H1 (cell line): ENCODE measurements around the gene SESN1. TPM values are rescaled to one million over a fixed set of nuclear protein-coding genes. Genes with fewer than 3 reads are reported as not detected.

Source experiments
- ATF3 ChIP-seq: IDR thresholded peaks from 2 replicates; pipeline ENCODE4 v1.6.1; 2011; ENCODE audit warnings: low read depth, mild to moderate bottlenecking, low read length; ENCODE audit not compliant: insufficient read depth
- BACH1 ChIP-seq: IDR thresholded peaks from 2 replicates; pipeline ENCODE4 v1.6.1; 2012; ENCODE audit warnings: low read length, improper control_type of control experiment
- CEBPB ChIP-seq: IDR thresholded peaks from 2 replicates; pipeline ENCODE4 v1.6.1; 2012; ENCODE audit warnings: low read depth, low read length
- CHD1 ChIP-seq: IDR thresholded peaks from 2 replicates; pipeline ENCODE4 v1.6.1; 2012; ENCODE audit warnings: low read depth, low read length, improper control_type of control experiment
- CHD7 ChIP-seq: fragments of 300-600 bp; sonication (generic); IDR thresholded peaks from 2 replicates; pipeline ENCODE4 v1.7.1; 2012; ENCODE audit warnings: low read length, moderate library complexity, mild to moderate bottlenecking, inconsistent platforms; ENCODE audit not compliant: insufficient replicate concordance
- HDAC6 ChIP-seq: IDR thresholded peaks from one replicate; pipeline ENCODE4 v1.7.1; 2012; ENCODE audit warnings: low read depth, mild to moderate bottlenecking, inconsistent platforms, low read length, moderate library complexity
- JUND ChIP-seq: IDR thresholded peaks from 2 replicates; pipeline ENCODE4 v1.6.1; 2011; ENCODE audit warnings: mild to moderate bottlenecking, improper control_type of control experiment, low read length
- POLR2A ChIP-seq, 2 experiments: IDR thresholded peaks; 1 replicate in 1 of 2; 2 replicates in 1 of 2; pipeline ENCODE4 v1.6.1; 2011; ENCODE audit warnings: low read depth in 2 of 2, low read length in 2 of 2, mild to moderate bottlenecking in 2 of 2; ENCODE audit errors: control extremely low read depth in 1 of 2
- POU5F1 ChIP-seq: IDR thresholded peaks from 2 replicates; pipeline ENCODE4 v1.6.1; 2011; ENCODE audit warnings: low read depth, mild to moderate bottlenecking, low read length, moderate library complexity
- SP1 ChIP-seq: IDR thresholded peaks from 2 replicates; pipeline ENCODE4 v1.6.1; 2011; ENCODE audit warnings: low read depth, low read length
- polyA plus RNA-seq, 7 experiments: library from polyadenylated mRNA; depleted of rRNA in 3 of 7; stranded (reverse) in 5 of 7; unstranded in 2 of 7; fragments of >200 nt in 5 of 7; fragments of 200-250 nt in 2 of 7; gene quantifications; 1 replicate in 5 of 7; 2 replicates in 1 of 7; 4 replicates in 1 of 7; pipeline versions ENCODE4 v1.2.1 to v1.2.3, GENCODE V29; 2011 to 2013; ENCODE audit warnings: missing spikeins in 2 of 7, mixed read lengths in 2 of 7
- total RNA-seq: library from RNA; stranded (reverse); fragmentation: NEBNext Ultra II Directional; extraction: Animal tissue kit (Norgen Biotek cat#: 25700); gene quantifications from 2 replicates; pipeline ENCODE4 v1.2.1, GENCODE V29; 2021

Gene SESN1
- total and polyA plus RNA-seq, 2 of the 8 experiments (the other 6 are each of a cell fraction or from before 2014, with no cell fraction given) = 12.8 to 15.6 TPM

GRCh38 chr6:108957221-108957620, 137.4 kb downstream of the SESN1 start (continued):
- TF ChIP-seq CHD7 = no peak
- no peak for TF ChIP-seq CHD1
- no peak for TF ChIP-seq HDAC6
- no peak for TF ChIP-seq BACH1
- no peak for TF ChIP-seq ATF3
- no peak for TF ChIP-seq SP1
- TF ChIP-seq CEBPB = no peak
- no peak for TF ChIP-seq POU5F1
- no peak for TF ChIP-seq POLR2A (IDR thresholded peaks at IDR 0.05; ENCODE audit: control extremely low read depth in 1 of 2, low read depth in 2 of 2, low read length in 2 of 2)
- no peak for TF ChIP-seq JUND
